Endothelial cell (in vitro differentiated cells): Measurements from ENCODE around the gene MUC4. TPM values are rescaled to one million over a fixed set of nuclear protein-coding genes. Genes with fewer than 3 reads are reported as not detected.

Source experiments
- DNase-seq: peaks from one replicate; pipeline ENCODE4 v3.0.0; 2021; ENCODE audit warnings: low spot score
- H3K27ac Mint-ChIP-seq: one replicate; pipeline ENCODE4 v1.8.0; 2021; ENCODE audit warnings: mixed read lengths, inconsistent platforms; ENCODE audit not compliant: unreplicated experiment
- H3K27me3 Mint-ChIP-seq: one replicate; pipeline ENCODE4 v1.8.0; 2021; ENCODE audit warnings: mild to moderate bottlenecking, moderate library complexity, mixed read lengths, inconsistent platforms; ENCODE audit not compliant: unreplicated experiment
- H3K36me3 Mint-ChIP-seq: one replicate; pipeline ENCODE4 v1.8.0; 2021; ENCODE audit warnings: mild to moderate bottlenecking, low read depth, mixed read lengths, inconsistent platforms; ENCODE audit not compliant: unreplicated experiment
- H3K4me1 Mint-ChIP-seq: one replicate; pipeline ENCODE4 v1.8.0; 2021; ENCODE audit warnings: mild to moderate bottlenecking, mixed read lengths, inconsistent platforms; ENCODE audit not compliant: unreplicated experiment
- H3K4me3 Mint-ChIP-seq: one replicate; pipeline ENCODE4 v1.8.0; 2021; ENCODE audit warnings: mild to moderate bottlenecking, mixed read lengths, inconsistent platforms; ENCODE audit not compliant: unreplicated experiment
- H3K9me3 Mint-ChIP-seq: one replicate; pipeline ENCODE4 v1.8.0; 2021; ENCODE audit warnings: mixed read lengths, inconsistent platforms; ENCODE audit not compliant: unreplicated experiment
- total RNA-seq: library from RNA; stranded (reverse); fragmentation: NEBNext Ultra II Directional; extraction: Animal tissue kit (Norgen Biotek cat#: 25700); gene quantifications from one replicate; pipeline ENCODE4 v1.2.1, GENCODE V29; 2021; ENCODE audit not compliant: unreplicated experiment
- TF ChIP-seq, protein P1 (sequence below): fragments of 200-600 bp; sonication (generic); IDR thresholded peaks from one replicate; pipeline ENCODE4 v1.5.0; 2021; ENCODE audit warnings: antibody characterized with exemption; ENCODE audit not compliant: unreplicated experiment

MUC4 gene
- total RNA-seq, 1 donor from 2014 or later = 0.05 TPM

DNA sequence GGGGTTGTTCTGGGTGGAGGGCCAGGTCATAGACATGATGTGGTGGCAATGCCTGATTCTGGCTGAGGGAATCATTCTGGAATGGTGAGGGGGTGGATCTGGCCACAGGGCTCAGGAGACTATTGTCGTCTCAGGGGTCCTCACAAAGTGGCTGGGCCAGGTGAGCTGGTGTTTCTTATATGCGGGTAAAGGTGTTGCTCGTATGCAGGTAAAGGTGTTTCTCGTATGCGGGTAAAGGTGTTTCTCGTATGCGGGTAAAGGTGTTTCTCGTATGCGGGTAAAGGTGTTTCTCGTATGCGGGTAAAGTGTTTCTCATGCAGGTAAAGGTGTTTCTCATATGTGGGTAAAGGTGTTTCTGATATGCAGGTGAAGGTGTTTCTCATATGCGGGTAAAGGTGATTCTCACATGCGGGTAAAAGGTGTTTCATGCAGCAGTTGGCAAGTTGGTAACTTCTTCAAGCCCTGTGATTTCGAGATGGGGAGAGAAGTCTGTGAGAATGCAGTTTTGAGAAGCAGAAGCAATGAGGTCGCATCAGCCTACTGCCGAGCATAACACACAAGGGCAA is 10.5 kb upstream of the MUC4 start:
- Mint-ChIP-seq H3K9me3 (no peaks in the 10 kb centered on the region), H3K4me1 (no peaks in the 10 kb centered on the region), H3K27ac (no peak overlapping the region), H3K4me3 (no peak overlapping the region), H3K36me3 (no peaks in the 10 kb centered on the region), H3K27me3 (peaks cover 4% of the 10 kb centered on the region)
- no peak for DNase-seq
- TF ChIP-seq, protein P1, sequence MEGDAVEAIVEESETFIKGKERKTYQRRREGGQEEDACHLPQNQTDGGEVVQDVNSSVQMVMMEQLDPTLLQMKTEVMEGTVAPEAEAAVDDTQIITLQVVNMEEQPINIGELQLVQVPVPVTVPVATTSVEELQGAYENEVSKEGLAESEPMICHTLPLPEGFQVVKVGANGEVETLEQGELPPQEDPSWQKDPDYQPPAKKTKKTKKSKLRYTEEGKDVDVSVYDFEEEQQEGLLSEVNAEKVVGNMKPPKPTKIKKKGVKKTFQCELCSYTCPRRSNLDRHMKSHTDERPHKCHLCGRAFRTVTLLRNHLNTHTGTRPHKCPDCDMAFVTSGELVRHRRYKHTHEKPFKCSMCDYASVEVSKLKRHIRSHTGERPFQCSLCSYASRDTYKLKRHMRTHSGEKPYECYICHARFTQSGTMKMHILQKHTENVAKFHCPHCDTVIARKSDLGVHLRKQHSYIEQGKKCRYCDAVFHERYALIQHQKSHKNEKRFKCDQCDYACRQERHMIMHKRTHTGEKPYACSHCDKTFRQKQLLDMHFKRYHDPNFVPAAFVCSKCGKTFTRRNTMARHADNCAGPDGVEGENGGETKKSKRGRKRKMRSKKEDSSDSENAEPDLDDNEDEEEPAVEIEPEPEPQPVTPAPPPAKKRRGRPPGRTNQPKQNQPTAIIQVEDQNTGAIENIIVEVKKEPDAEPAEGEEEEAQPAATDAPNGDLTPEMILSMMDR = no peak

DNA sequence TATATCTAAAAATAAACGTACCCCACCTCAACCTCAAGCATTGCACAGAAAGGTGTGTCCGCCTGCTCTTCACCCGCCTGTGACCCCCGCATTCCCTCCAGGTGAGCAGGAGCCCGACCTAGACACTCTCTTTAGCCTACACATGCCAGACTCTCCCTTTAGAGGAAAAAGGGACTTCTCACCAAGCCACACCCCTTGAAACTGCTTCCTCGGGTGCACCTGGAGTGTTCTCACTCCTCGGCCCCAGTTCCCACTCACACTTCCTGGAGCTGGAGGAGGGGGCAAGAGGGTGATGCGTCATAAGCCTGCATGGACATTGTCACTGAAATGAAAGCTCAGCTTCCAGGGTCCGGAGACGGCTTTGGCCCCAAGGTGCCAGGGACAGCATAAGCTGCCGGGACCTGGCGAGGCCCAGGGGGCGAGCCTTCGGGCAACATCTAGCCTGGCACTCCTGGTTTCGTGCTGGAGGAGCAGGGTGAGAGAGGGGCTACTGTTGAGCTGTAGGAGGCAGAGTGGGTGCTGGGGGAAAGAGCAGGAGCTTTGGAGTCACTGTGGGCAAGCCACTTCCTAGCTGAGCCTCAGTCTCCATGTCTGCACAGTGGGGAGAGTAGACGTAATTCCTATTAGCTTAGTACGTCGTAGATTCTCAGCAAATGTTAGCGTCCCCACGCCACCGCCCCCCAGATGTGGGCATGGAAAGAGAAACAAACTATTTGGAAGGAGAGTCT is 9.8 kb upstream of the MUC4 start:
- Mint-ChIP-seq H3K9me3 (no peaks in the 10 kb centered on the region), H3K27me3 (peaks cover 4% of the 10 kb centered on the region), H3K36me3 (no peaks in the 10 kb centered on the region), H3K27ac (no peak overlapping the region), H3K4me1 (no peaks in the 10 kb centered on the region), H3K4me3 (no peak overlapping the region)
- TF ChIP-seq, protein P1 = no peak
- DNase-seq = no peak

DNA sequence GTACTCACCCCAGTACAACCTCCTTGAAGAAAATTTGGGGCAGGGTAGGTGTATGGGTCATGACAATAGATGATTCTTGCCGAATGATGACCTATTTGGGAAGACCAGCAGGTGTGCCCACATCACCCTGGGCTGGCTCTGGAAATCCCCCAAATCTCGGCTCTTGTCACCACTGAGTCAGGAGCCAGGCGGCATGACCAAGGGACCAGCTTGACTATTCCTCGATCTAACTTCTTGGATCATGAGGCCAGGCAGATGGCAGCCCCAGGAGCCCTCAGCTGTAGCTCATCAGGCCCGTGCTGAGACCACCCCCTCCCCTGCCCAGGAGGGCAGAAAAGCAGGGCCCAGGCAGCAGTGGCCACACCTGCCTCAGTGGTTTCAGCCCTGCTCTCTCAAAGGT is 9.2 kb upstream of the MUC4 start:
- H3K9me3 Mint-ChIP-seq = no peaks in the 10 kb centered on the region
- no peak overlapping the region for H3K27ac Mint-ChIP-seq
- H3K27me3 Mint-ChIP-seq = peaks cover 4% of the 10 kb centered on the region
- DNase-seq = no peak
- H3K36me3 Mint-ChIP-seq = no peaks in the 10 kb centered on the region
- TF ChIP-seq, protein P1 = no peak
- H3K4me3 Mint-ChIP-seq = no peak overlapping the region
- H3K4me1 Mint-ChIP-seq = no peaks in the 10 kb centered on the region

GRCh38 chr3:195820186-195820585 is 8.5 kb upstream of the MUC4 start:
- no peak overlapping the region for H3K4me3 Mint-ChIP-seq
- DNase-seq = no peak
- TF ChIP-seq, protein P1 = no peak
- no peaks in the 10 kb centered on the region for H3K36me3 Mint-ChIP-seq
- H3K9me3 Mint-ChIP-seq = no peaks in the 10 kb centered on the region
- no peaks in the 10 kb centered on the region for H3K4me1 Mint-ChIP-seq
- no peak overlapping the region for H3K27ac Mint-ChIP-seq
- peaks cover 4% of the 10 kb centered on the region for H3K27me3 Mint-ChIP-seq

DNA sequence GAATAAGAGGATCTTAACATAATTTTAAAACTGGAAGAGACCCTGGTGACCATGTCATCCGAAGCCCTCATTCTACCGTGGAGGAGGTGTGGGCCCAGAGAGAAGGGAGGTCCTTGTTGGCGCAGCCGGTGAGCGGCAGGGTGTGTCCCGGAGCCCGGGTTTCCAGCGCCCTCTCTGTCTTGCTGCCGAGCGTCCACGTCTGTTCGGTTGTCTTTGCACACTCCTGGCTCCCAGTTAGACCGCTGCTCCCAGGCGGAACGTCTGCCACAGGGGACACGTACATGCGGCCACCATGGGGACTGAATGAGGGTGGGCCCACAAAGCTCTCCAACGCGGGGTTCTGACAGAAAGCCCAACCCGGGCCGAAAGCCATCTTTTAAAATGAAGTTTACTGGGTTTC is 6.6 kb upstream of the MUC4 start:
- TF ChIP-seq, protein P1 = no peak
- Mint-ChIP-seq H3K4me3 (no peak overlapping the region), H3K27ac (no peak overlapping the region), H3K9me3 (no peaks in the 10 kb centered on the region), H3K36me3 (no peaks in the 10 kb centered on the region), H3K27me3 (peaks cover 7% of the 10 kb centered on the region), H3K4me1 (no peaks in the 10 kb centered on the region)
- no peak for DNase-seq
